Spleen (tissue), 11 donors: ENCODE results near the gene SRGAP1. TPM values are rescaled to one million over a fixed set of nuclear protein-coding genes. Genes with fewer than 3 reads are reported as not detected.

ENCODE experiments used
- DNase-seq: peaks from one replicate; pipeline ENCODE4 v3.0.0-alpha.2; 2020
- H3K27ac ChIP-seq, 8 donors: fragments of 200-600 bp; sonication (generic) in 7 of 8; 1 replicate in 4 of 8; 2 replicates in 4 of 8; pipeline versions ENCODE4 v1.5.0 to v1.8.0; 2016 to 2021; ENCODE audit warnings: inconsistent platforms in 4 of 8, mild to moderate bottlenecking in 4 of 8, moderate library complexity in 1 of 8
- H3K27me3 ChIP-seq, 7 donors: fragments of 200-600 bp; sonication (generic) in 6 of 7; replicated peaks in 1 of 7; 1 replicate in 4 of 7; 2 replicates in 3 of 7; pipeline versions ENCODE4 v1.5.0 to v1.8.0; 2016 to 2021; ENCODE audit warnings: inconsistent platforms in 3 of 7, mild to moderate bottlenecking in 1 of 7
- H3K36me3 ChIP-seq, 6 donors: fragments of 200-600 bp; sonication (generic) in 5 of 6; 1 replicate in 4 of 6; 2 replicates in 2 of 6; pipeline versions ENCODE4 v1.5.0 to v1.8.0; 2016 to 2021; ENCODE audit warnings: inconsistent platforms in 2 of 6
- H3K4me1 ChIP-seq, 6 donors: fragments of 200-600 bp; sonication (generic) in 5 of 6; 1 replicate in 3 of 6; 2 replicates in 3 of 6; pipeline versions ENCODE4 v1.5.0 to v1.8.0; 2016 to 2021; ENCODE audit warnings: inconsistent platforms in 3 of 6
- H3K4me3 ChIP-seq, 8 donors: fragments of 200-600 bp; sonication (generic) in 7 of 8; 1 replicate in 4 of 8; 2 replicates in 4 of 8; pipeline versions ENCODE4 v1.5.0 to v1.8.0; 2016 to 2021; ENCODE audit warnings: inconsistent platforms in 4 of 8, mild to moderate bottlenecking in 4 of 8, moderate library complexity in 2 of 8
- H3K9me3 ChIP-seq, 8 donors: fragments of 200-600 bp; sonication (generic) in 7 of 8; 1 replicate in 4 of 8; 2 replicates in 4 of 8; pipeline versions ENCODE4 v1.5.0 to v1.8.0; 2016 to 2021; ENCODE audit warnings: inconsistent platforms in 4 of 8
- POLR2A ChIP-seq, 3 donors: fragments of 450-650 bp; IDR thresholded peaks; one replicate each; pipeline ENCODE4 v1.5.1; 2017; ENCODE audit warnings: antibody characterized with exemption in 3 of 3, mild to moderate bottlenecking in 1 of 3
- POLR2AphosphoS5 ChIP-seq, 3 donors: sonication (generic); formaldehyde crosslinking; IDR thresholded peaks; one replicate each; pipeline ENCODE4 v1.5.1; 2017; ENCODE audit warnings: antibody characterized with exemption in 3 of 3
- WGBS, 5 donors: extraction: QIAGEN DNeasy Blood & Tissue Kit in 3 of 5; methylation state at CpG; one replicate each; pipeline versions ENCODE4 v1.1.5 to v1.1.7; 2013 to 2018; 5-methylcytosine and 5-hydroxymethylcytosine counted together
- intact Hi-C: fragments of 100-400 bp; cut with DNase I; formaldehyde crosslinking; loops from one replicate; pipeline ENCODE4 v1.15.0; 2023; ENCODE audit warnings: low total_unique reads
- polyA plus RNA-seq, 3 donors: library from polyadenylated mRNA; stranded (reverse); fragments of 200-250 nt; gene quantifications; one replicate each; pipeline ENCODE4 v1.2.1, GENCODE V29; 2013
- total RNA-seq, 7 donors: library from RNA; depleted of rRNA in 3 of 7; stranded (reverse); fragments of >200 nt in 3 of 7; fragmentation: NEBNext Ultra II Directional in 4 of 7; extraction: Animal tissue kit (Norgen Biotek cat#: 25700) in 4 of 7; gene quantifications; one replicate each; pipeline versions ENCODE4 v1.1.0 to v1.2.1, GENCODE V29; 2016 to 2021
- TF ChIP-seq, protein P1 (sequence below), 11 experiments: fragments of 200-600 bp in 7 of 11; fragments of 450-650 bp in 4 of 11; sonication (generic) in 4 of 11; IDR thresholded peaks in 8 of 11; conservative IDR thresholded peaks in 3 of 11; 1 replicate in 7 of 11; 2 replicates in 4 of 11; pipeline versions ENCODE4 v1.4.0 to v1.8.0; 2016 to 2021; ENCODE audit warnings: antibody characterized with exemption in 11 of 11, inconsistent platforms in 4 of 11, mild to moderate bottlenecking in 1 of 11
- donor health status: healthy with polysubstance abuse.
- donor health status: DM: no; HTN: no; CAD: no; lungs with moderate emphysema.
- donor health status: DM: no; HTN: no; CAD: no.
- donor health status: Bipolar disorder and iron deficiency.
- donor health status: healthy.
- donor health status: DM: no; HTN: no; CAD: no.
- donor health status: DM: yes; HTN: yes; CAD: no.

Gene SRGAP1
- total and polyA plus RNA-seq, 10 donors = 0.37 to 20.1 (median 13.4) TPM

DNA sequence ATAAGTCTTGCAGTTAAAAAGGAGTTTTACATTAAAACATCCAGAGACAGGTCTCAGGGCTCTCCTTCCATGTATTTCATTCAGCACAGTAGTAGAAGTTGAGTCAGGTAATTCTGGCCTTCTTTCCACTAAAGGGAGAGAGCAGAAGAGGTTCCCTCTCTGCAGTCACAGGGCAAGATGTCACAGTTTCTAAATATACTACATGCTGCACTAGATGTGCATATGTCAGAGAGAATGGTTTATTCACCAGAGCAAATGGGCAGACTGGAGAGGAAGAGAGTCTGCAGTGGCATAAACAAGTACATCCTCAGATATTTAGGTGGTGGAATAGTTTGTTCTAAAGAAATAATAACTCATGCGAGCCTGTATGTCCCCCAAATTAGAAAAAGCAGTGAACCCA lies 245.5 kb downstream of the SRGAP1 start:
- Histone ChIP-seq H3K36me3 (no peaks in the 10 kb centered on the region), H3K9me3 (no peaks in the 10 kb centered on the region), H3K27ac (no peak overlapping the region), H3K4me1 (peaks cover 0 to 22% (median 8%) of the 10 kb centered on the region in 6 donors), H3K27me3 (no peaks in the 10 kb centered on the region), H3K4me3 (no peak overlapping the region)
- no peak for DNase-seq
- intact Hi-C loops = no loop called here
- TF ChIP-seq POLR2A (IDR thresholded peaks at IDR 0.05) = no peak
- TF ChIP-seq, protein P1, sequence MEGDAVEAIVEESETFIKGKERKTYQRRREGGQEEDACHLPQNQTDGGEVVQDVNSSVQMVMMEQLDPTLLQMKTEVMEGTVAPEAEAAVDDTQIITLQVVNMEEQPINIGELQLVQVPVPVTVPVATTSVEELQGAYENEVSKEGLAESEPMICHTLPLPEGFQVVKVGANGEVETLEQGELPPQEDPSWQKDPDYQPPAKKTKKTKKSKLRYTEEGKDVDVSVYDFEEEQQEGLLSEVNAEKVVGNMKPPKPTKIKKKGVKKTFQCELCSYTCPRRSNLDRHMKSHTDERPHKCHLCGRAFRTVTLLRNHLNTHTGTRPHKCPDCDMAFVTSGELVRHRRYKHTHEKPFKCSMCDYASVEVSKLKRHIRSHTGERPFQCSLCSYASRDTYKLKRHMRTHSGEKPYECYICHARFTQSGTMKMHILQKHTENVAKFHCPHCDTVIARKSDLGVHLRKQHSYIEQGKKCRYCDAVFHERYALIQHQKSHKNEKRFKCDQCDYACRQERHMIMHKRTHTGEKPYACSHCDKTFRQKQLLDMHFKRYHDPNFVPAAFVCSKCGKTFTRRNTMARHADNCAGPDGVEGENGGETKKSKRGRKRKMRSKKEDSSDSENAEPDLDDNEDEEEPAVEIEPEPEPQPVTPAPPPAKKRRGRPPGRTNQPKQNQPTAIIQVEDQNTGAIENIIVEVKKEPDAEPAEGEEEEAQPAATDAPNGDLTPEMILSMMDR (IDR thresholded peaks at IDR 0.05 in 8 of 11, conservative IDR thresholded peaks at IDR 0.05 in 3 of 11) = no peak
- 81 to 93% (median 92%) methylated on average over 1 of the region's 1 CpG for WGBS, 5 donors

DNA sequence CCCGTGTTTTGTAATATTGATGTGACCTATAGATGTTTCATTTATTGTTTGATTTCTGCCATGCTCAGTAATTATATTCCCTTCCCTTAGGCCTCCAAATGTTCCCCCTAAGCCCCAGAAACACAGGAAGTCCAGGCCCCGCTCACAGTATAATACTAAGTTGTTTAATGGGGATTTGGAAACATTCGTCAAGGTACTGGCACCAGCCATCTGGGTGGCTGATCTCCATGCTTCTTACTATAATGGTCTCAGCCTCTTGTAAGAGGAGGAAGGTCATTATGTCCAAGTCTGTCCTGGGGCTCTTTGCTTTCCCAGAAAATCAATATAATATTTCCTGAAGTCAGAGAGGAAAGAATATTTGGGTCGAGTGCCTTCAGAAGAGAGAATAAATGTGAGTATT lies 246.7 kb downstream of the SRGAP1 start:
- Histone ChIP-seq H3K27ac (no peak overlapping the region), H3K27me3 (no peaks in the 10 kb centered on the region), H3K9me3 (no peaks in the 10 kb centered on the region), H3K36me3 (no peaks in the 10 kb centered on the region), H3K4me1 (peaks cover 0 to 22% (median 8%) of the 10 kb centered on the region in 6 donors), H3K4me3 (no peak overlapping the region)
- DNase-seq = no peak
- TF ChIP-seq, protein P1 (IDR thresholded peaks at IDR 0.05 in 8 of 11, conservative IDR thresholded peaks at IDR 0.05 in 3 of 11) = no peak
- no peak for TF ChIP-seq POLR2AphosphoS5 (IDR thresholded peaks at IDR 0.05)
- no peak for TF ChIP-seq POLR2A (IDR thresholded peaks at IDR 0.05)
- 70 to 80% (median 75%) methylated on average over 4 of the region's 4 CpGs for WGBS, 5 donors
- intact Hi-C loops = no loop called here

DNA sequence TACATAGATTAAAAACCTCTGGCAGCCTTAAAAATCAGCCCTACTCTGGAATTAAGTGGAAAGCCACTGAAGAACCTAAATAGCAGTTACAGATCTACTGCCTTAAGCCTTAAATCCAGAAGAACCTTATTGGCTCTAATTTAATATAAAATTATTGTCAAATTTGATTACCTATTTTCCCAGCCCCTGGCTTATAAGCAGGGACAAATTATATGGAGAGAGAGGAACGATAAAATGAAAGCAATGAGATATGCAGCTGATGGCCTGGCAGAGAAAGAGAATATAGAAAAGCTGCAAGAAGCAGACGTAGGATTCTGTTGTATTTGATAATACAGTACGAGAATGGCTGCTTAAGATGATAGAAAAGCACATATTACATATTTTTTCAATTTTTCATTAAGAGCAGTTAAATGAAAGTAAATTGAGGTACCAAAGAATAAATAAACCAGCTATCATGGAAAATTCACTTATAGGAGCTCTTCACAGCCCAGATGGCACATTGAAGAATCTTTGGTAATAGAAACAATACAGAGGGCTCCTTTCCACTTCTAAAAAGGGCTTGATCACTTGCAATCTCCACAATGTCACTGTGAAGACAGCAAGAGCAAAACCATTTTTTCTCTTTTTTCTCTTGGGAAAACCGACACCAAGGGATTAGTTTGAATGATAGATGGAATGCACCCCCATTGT lies 248.2 kb downstream of the SRGAP1 start:
- no peak for DNase-seq
- intact Hi-C loops = no loop called here
- no peaks in the 10 kb centered on the region for H3K9me3 ChIP-seq
- no peak for TF ChIP-seq POLR2A (IDR thresholded peaks at IDR 0.05)
- no peak for TF ChIP-seq POLR2AphosphoS5 (IDR thresholded peaks at IDR 0.05)
- TF ChIP-seq, protein P1 (IDR thresholded peaks at IDR 0.05 in 8 of 11, conservative IDR thresholded peaks at IDR 0.05 in 3 of 11) = no peak
- peaks cover 0 to 22% (median 8%) of the 10 kb centered on the region in 6 donors for H3K4me1 ChIP-seq
- H3K27me3 ChIP-seq = no peaks in the 10 kb centered on the region
- no peak overlapping the region for H3K4me3 ChIP-seq
- H3K27ac ChIP-seq = no peak overlapping the region
- H3K36me3 ChIP-seq = no peaks in the 10 kb centered on the region
- WGBS, 5 donors = 82 to 94% (median 86%) methylated on average over 4 of the region's 4 CpGs

DNA sequence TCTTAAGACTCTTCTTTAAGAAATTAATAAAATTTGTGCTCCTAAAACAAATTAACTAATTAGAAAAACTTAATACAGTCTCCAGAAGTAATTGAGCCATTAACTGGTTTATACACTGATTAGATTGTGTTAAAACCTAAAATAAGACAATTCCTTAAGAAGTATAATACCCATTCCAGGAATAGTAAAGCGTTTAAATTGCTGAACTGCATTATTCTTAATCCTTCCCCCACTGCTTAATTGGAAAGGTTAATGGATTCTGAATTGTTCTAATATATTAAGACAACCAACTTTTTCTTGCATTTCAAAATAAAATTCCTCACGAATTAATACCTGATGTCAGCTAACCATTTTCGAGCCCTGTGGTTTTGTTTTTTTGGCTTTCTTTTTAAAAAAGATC lies 249.2 kb downstream of the SRGAP1 start:
- H3K4me1 ChIP-seq = peaks cover 0 to 14% (median under 1%) of the 10 kb centered on the region in 6 donors
- no peak overlapping the region for H3K4me3 ChIP-seq
- TF ChIP-seq POLR2AphosphoS5 (IDR thresholded peaks at IDR 0.05) = no peak
- no peak for TF ChIP-seq POLR2A (IDR thresholded peaks at IDR 0.05)
- TF ChIP-seq, protein P1 (IDR thresholded peaks at IDR 0.05 in 8 of 11, conservative IDR thresholded peaks at IDR 0.05 in 3 of 11) = no peak
- no peaks in the 10 kb centered on the region for H3K27me3 ChIP-seq
- no peak overlapping the region for H3K27ac ChIP-seq
- WGBS, 5 donors = 89 to 97% (median 91%) methylated on average over 3 of the region's 3 CpGs
- H3K9me3 ChIP-seq = no peaks in the 10 kb centered on the region
- DNase-seq = no peak
- no peaks in the 10 kb centered on the region for H3K36me3 ChIP-seq
- intact Hi-C loops = no loop called here
